MM.1S (cell line): ENCODE measurements around the gene MOSMO.

ENCODE experiments used
- DNase-seq: peaks from one replicate; pipeline ENCODE4 v3.0.0-alpha.2; 2015
- H2AFZ ChIP-seq: fragments of 300-600 bp; sonication (generic); 2 replicates; pipeline ENCODE4 v1.6.0; 2016; ENCODE audit warnings: antibody characterized with exemption, low read length
- H3F3A ChIP-seq: fragments of 300-600 bp; sonication (generic); 2 replicates; pipeline ENCODE4 v1.6.1; 2016; ENCODE audit warnings: mild to moderate bottlenecking, antibody characterized with exemption, low read length, moderate library complexity, mixed read lengths; ENCODE audit not compliant: insufficient read depth
- H3K27ac ChIP-seq: fragments of 300-600 bp; sonication (generic); 2 replicates; pipeline ENCODE4 v1.5.1; 2016; ENCODE audit warnings: mild to moderate bottlenecking, low read length
- H3K27me3 ChIP-seq: fragments of 300-600 bp; sonication (generic); replicated peaks from 2 replicates; pipeline ENCODE4 v1.6.0; 2016; ENCODE audit warnings: low read length; ENCODE audit not compliant: insufficient read depth
- H3K36me3 ChIP-seq: fragments of 300-600 bp; sonication (generic); replicated peaks from 2 replicates; pipeline ENCODE4 v1.6.1; 2016; ENCODE audit warnings: mild to moderate bottlenecking, low read length, mixed read lengths; ENCODE audit not compliant: insufficient read depth
- H3K4me1 ChIP-seq: fragments of 300-600 bp; sonication (generic); 2 replicates; pipeline ENCODE4 v1.6.1; 2016; ENCODE audit warnings: low read length, mixed read lengths
- H3K4me2 ChIP-seq: fragments of 300-600 bp; sonication (generic); 2 replicates; pipeline ENCODE4 v1.6.0; 2016; ENCODE audit warnings: low read depth, low read length
- H3K4me3 ChIP-seq: fragments of 300-600 bp; sonication (generic); 2 replicates; pipeline ENCODE4 v1.5.1; 2016; ENCODE audit warnings: low read length, mixed read lengths
- H3K79me2 ChIP-seq: fragments of 300-600 bp; sonication (generic); 2 replicates; pipeline ENCODE4 v1.6.1; 2016; ENCODE audit warnings: mixed run types, low read length, mixed read lengths
- H3K9ac ChIP-seq: fragments of 300-600 bp; sonication (generic); 2 replicates; pipeline ENCODE4 v1.6.1; 2016; ENCODE audit warnings: low read length, mixed read lengths
- H3K9me2 ChIP-seq: fragments of 300-600 bp; sonication (generic); replicated peaks from 2 replicates; pipeline ENCODE4 v1.6.1; 2016; ENCODE audit warnings: mild to moderate bottlenecking, low read length, mixed read lengths; ENCODE audit not compliant: insufficient read depth
- H3K9me3 ChIP-seq: fragments of 300-600 bp; sonication (generic); replicated peaks from 2 replicates; pipeline ENCODE4 v1.6.1; 2016; ENCODE audit warnings: mild to moderate bottlenecking, low read length, mixed read lengths; ENCODE audit not compliant: insufficient read depth
- H4K20me1 ChIP-seq: fragments of 300-600 bp; sonication (generic); 2 replicates; pipeline ENCODE4 v1.6.1; 2016; ENCODE audit warnings: mild to moderate bottlenecking, low read length, moderate library complexity, mixed read lengths; ENCODE audit not compliant: insufficient read depth
- EZH2 ChIP-seq: fragments of 300-600 bp; sonication (generic); optimal IDR thresholded peaks from 2 replicates; pipeline ENCODE3; 2017; ENCODE audit warnings: low read depth, mild to moderate bottlenecking, antibody characterized with exemption, low read length, mixed read lengths
- EZH2phosphoT487 ChIP-seq: fragments of 300-600 bp; sonication (generic); IDR thresholded peaks from 2 replicates; pipeline ENCODE4 v1.6.1; 2018; ENCODE audit warnings: antibody characterized with exemption, low read length
- TF ChIP-seq, protein P1 (sequence below): fragments of 300-600 bp; sonication (generic); IDR thresholded peaks from 2 replicates; pipeline ENCODE4 v1.5.1; 2016; ENCODE audit warnings: antibody characterized with exemption, low read length, mixed read lengths

Gene MOSMO

DNA sequence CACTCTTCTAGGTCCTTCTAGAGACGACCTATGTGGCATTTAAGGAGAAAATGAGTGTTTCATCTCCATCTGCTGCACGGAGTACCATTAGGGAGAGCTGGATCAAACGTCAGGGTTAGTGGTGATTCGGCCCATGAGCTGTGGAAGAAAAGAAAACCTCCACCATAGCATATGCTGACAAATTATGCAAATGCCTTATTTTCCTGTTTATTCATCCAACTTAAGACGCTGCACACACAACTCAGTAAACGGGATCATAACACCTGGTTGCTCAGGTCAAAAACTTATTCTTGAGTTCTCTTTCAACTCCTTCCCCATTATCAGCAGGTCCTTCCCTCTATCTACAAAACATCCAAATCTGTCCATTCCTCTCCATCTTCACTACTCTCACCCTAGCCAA lies 1.3 kb upstream of the MOSMO start:
- Histone ChIP-seq H2AFZ (peak overlapping the region; percentile 98; the same call in 1 of the 2 replicates), H3K4me1 (0 out of 2 replicates have a peak, but pooled peaks cover 7% of the 10 kb centered on the region), H3K9me2 (no peaks in the 10 kb centered on the region), H3K9ac (no peak overlapping the region), H3K27ac (no peak overlapping the region), H3F3A (peaks cover 6% of the 10 kb centered on the region; the same call in 1 of the 2 replicates), H3K36me3 (no peaks in the 10 kb centered on the region), H3K79me2 (peaks cover 35% of the 10 kb centered on the region), H4K20me1 (no peaks in the 10 kb centered on the region), H3K4me3 (peak overlapping the region; percentile 89; the same call in 1 of the 2 replicates), H3K9me3 (no peaks in the 10 kb centered on the region), H3K4me2 (peak overlapping the region; percentile 98), H3K27me3 (no peaks in the 10 kb centered on the region)
- no peak for TF ChIP-seq EZH2
- TF ChIP-seq EZH2phosphoT487 = no peak
- TF ChIP-seq, protein P1, sequence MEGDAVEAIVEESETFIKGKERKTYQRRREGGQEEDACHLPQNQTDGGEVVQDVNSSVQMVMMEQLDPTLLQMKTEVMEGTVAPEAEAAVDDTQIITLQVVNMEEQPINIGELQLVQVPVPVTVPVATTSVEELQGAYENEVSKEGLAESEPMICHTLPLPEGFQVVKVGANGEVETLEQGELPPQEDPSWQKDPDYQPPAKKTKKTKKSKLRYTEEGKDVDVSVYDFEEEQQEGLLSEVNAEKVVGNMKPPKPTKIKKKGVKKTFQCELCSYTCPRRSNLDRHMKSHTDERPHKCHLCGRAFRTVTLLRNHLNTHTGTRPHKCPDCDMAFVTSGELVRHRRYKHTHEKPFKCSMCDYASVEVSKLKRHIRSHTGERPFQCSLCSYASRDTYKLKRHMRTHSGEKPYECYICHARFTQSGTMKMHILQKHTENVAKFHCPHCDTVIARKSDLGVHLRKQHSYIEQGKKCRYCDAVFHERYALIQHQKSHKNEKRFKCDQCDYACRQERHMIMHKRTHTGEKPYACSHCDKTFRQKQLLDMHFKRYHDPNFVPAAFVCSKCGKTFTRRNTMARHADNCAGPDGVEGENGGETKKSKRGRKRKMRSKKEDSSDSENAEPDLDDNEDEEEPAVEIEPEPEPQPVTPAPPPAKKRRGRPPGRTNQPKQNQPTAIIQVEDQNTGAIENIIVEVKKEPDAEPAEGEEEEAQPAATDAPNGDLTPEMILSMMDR = no peak
- DNase-seq = no peak

DNA sequence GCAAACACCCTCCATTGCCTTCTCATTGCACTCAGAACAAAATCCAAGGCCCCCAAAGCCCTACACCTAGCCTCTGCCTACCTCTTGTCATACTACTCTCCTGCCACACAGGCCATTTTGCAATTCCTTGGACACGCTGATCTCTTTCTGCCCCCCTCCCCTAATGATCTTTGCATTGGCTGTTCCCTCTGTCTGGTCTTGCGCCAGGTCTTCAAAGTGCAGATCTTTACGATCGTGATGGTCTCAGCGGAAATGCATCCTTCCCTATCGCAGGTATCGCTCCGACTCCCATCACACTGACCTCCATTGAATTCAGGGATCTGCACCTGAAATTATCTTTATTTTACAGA lies 777 bp upstream of the MOSMO start:
- Histone ChIP-seq H2AFZ (peak overlapping the region; percentile 98), H3K27me3 (no peaks in the 10 kb centered on the region), H3K4me3 (peak overlapping the region; percentile 89), H3K4me1 (0 out of 2 replicates have a peak, but pooled peaks cover 7% of the 10 kb centered on the region), H4K20me1 (no peaks in the 10 kb centered on the region), H3K27ac (peak overlapping the region; percentile 21; the same call in 1 of the 2 replicates), H3K36me3 (no peaks in the 10 kb centered on the region), H3K79me2 (peaks cover 38% of the 10 kb centered on the region), H3K9me3 (no peaks in the 10 kb centered on the region), H3K9ac (peak overlapping the region; percentile 79), H3F3A (peaks cover 6% of the 10 kb centered on the region; the same call in 1 of the 2 replicates), H3K9me2 (no peaks in the 10 kb centered on the region), H3K4me2 (peak overlapping the region; percentile 98)
- DNase-seq = no peak
- TF ChIP-seq EZH2phosphoT487 (no peak), EZH2 (no peak)
- TF ChIP-seq, protein P1 = no peak

DNA sequence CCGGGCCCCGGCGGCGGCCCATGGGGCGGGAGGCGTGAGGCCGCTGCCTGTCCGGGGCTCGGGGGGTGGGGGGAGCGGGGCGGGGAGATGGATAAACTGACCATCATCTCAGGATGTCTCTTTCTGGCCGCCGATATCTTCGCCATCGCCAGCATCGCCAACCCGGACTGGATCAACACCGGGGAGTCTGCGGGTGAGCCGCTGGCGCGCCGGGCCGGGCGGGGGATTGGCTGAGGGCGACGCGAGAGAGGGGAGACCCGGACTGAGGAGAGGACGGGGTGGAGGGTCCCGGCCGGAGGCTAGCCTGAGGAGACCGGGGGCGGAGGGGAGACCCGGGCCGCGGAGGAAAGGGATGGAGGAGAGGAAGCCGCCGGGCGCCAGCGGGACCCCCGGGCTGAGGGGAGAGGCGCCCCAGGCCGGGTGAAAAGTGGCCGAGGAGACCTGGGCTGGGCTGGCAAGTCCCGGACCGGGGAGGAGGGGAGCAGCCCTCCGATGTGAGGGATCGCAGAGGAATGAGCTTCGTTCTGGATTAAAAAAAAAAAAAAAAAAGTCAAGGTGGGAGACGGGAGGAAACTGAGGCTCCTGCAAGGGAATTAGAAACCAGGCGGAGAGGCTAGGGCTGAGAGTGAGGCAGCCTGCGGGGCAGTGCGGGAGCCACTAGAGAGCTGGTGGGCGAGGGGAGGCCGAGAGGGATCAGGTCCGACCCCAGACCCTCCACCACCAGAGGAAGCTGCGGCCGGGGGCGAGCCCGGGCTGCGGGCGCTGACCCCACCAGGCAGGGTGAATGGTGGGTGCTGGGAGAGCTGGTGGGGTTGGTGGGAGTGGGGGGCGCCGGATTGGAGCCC lies 526 bp downstream of the MOSMO start:
- H2AFZ ChIP-seq = peak overlapping the region; percentile 72
- peak overlapping the region; percentile 69 for H3K4me2 ChIP-seq
- H3K27ac ChIP-seq = no peak overlapping the region
- H3K36me3 ChIP-seq = no peaks in the 10 kb centered on the region
- H3K9ac ChIP-seq = peak overlapping the region; percentile 77
- H3K9me3 ChIP-seq = no peaks in the 10 kb centered on the region
- DNase-seq = no peak
- H3K79me2 ChIP-seq = peaks cover 48% of the 10 kb centered on the region
- H4K20me1 ChIP-seq = no peaks in the 10 kb centered on the region
- H3K9me2 ChIP-seq = no peaks in the 10 kb centered on the region
- H3K27me3 ChIP-seq = no peaks in the 10 kb centered on the region
- peaks cover 13% of the 10 kb centered on the region for H3K4me1 ChIP-seq
- H3F3A ChIP-seq = peaks cover 6% of the 10 kb centered on the region; the same call in 1 of the 2 replicates
- peak overlapping the region; percentile 92 for H3K4me3 ChIP-seq
- TF ChIP-seq EZH2 (no peak), EZH2phosphoT487 (no peak)
- TF ChIP-seq, protein P1 = no peak
